ENCODE measurements around the gene DLGAP1. TPM values are rescaled to one million over a fixed set of nuclear protein-coding genes. Genes with fewer than 3 reads are reported as not detected.

Gene DLGAP1
- total and polyA plus RNA-seq, 4 donors: 0.06 to 1.2 (median 0.17) TPM; not detected in 1

DNA sequence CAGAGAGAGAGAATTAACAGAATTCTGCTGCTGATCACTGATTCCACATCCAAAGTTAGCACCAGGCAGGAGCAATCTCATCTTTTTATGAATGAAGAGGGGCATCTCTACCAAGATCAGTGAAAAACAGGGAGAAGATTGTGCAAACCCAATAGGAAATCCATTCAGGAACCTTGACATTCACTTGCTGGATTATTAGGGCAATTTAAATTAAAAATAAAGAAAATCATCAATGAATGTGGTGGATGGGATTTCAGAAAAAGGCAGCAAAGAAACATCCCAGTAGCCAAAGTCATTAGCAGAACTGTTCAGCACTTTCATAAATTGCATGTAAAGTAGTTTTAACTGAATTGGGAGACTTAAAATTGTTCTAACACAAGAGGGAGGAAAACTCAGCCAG lies 581.9 kb downstream of the DLGAP1 start:
- Histone ChIP-seq H3K27ac (ENCODE audit: low read depth in 1 of 2, low read length in 2 of 2) (no peak overlapping the region), H3K36me3 (ENCODE audit: control insufficient read depth in 4 of 4, insufficient read depth in 3 of 4, low read depth in 1 of 4, low read length in 3 of 4) (no peaks in the 10 kb centered on the region), H3K9me3 (ENCODE audit: control insufficient read depth in 4 of 4, low read length in 3 of 4) (no peaks in the 10 kb centered on the region), H3K4me3 (ENCODE audit: low read depth in 1 of 3, low read length in 3 of 3) (no peak overlapping the region), H3K9ac (ENCODE audit: low read depth in 1 of 2, low read length in 2 of 2) (no peak overlapping the region), H3K4me1 (ENCODE audit: control insufficient read depth in 4 of 4, insufficient read depth in 4 of 4, low read length in 3 of 4) (no peaks in the 10 kb centered on the region), H3K27me3 (ENCODE audit: control insufficient read depth in 4 of 4, insufficient read depth in 4 of 4, low read length in 3 of 4) (no peaks in the 10 kb centered on the region)
- TF ChIP-seq EGR1 (IDR thresholded peaks at IDR 0.05; ENCODE audit: low read depth in 2 of 2) (no peak), HNF4A (conservative IDR thresholded peaks at IDR 0.05) (no peak), ATF3 (IDR thresholded peaks at IDR 0.05) (no peak), RAD21 (IDR thresholded peaks at IDR 0.05) (no peak), GABPA (IDR thresholded peaks at IDR 0.05 in 1 of 2, conservative IDR thresholded peaks at IDR 0.05 in 1 of 2) (no peak), TAF1 (conservative IDR thresholded peaks at IDR 0.05) (no peak), YY1 (IDR thresholded peaks at IDR 0.05) (no peak), CTCF (IDR thresholded peaks at IDR 0.05; ENCODE audit: low read depth, low read length, missing input control) (no peak), NR2F2 (IDR thresholded peaks at IDR 0.05) (no peak), HNF4G (IDR thresholded peaks at IDR 0.05) (no peak), MAX (IDR thresholded peaks at IDR 0.05) (no peak), FOXA1 (IDR thresholded peaks at IDR 0.05) (no peak), FOXA2 (IDR thresholded peaks at IDR 0.05) (no peak), RXRA (IDR thresholded peaks at IDR 0.05) (no peak), SP1 (IDR thresholded peaks at IDR 0.05) (no peak), ZBTB33 (IDR thresholded peaks at IDR 0.05) (no peak)
- DNase-seq (ENCODE audit: low spot score): no peak

DNA sequence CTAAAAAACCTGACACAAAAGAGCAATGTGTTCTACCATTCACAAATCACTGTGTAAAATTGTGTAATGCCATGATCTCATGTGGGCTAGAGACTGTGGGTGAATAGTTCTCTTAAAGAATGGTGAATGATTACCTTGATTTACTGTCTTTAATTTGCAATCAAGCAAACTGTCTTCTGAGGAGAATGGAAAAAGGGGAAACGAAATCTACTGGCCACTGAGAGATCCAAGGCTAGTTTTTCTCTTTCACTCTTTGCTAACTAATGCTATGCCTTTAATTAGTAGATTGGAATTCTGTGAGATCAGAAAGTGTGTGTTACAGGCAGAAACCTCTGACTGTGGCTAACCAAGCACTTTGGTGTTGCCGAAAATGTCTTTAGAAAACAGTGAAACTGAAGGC lies 582.5 kb downstream of the DLGAP1 start:
- Histone ChIP-seq H3K27me3 (ENCODE audit: control insufficient read depth in 4 of 4, insufficient read depth in 4 of 4, low read length in 3 of 4) (no peaks in the 10 kb centered on the region), H3K27ac (ENCODE audit: low read depth in 1 of 2, low read length in 2 of 2) (no peak overlapping the region), H3K9ac (ENCODE audit: low read depth in 1 of 2, low read length in 2 of 2) (no peak overlapping the region), H3K36me3 (ENCODE audit: control insufficient read depth in 4 of 4, insufficient read depth in 3 of 4, low read depth in 1 of 4, low read length in 3 of 4) (no peaks in the 10 kb centered on the region), H3K4me3 (ENCODE audit: low read depth in 1 of 3, low read length in 3 of 3) (no peak overlapping the region), H3K9me3 (ENCODE audit: control insufficient read depth in 4 of 4, low read length in 3 of 4) (no peaks in the 10 kb centered on the region), H3K4me1 (ENCODE audit: control insufficient read depth in 4 of 4, insufficient read depth in 4 of 4, low read length in 3 of 4) (no peaks in the 10 kb centered on the region)
- TF ChIP-seq FOXA1 (IDR thresholded peaks at IDR 0.05) (no peak), FOXA2 (IDR thresholded peaks at IDR 0.05) (no peak), SP1 (IDR thresholded peaks at IDR 0.05) (no peak), RXRA (IDR thresholded peaks at IDR 0.05) (no peak), RAD21 (IDR thresholded peaks at IDR 0.05) (no peak), HNF4G (IDR thresholded peaks at IDR 0.05) (no peak), JUND (IDR thresholded peaks at IDR 0.05) (no peak)
- WGBS: 78% methylated on average over 2 of the region's 2 CpGs
- no peak for DNase-seq (ENCODE audit: low spot score)

Measured in liver (tissue), 9 donors.